Ovary (tissue), 9 donors: Measurements from ENCODE around the gene LIMK2. TPM values are rescaled to one million over a fixed set of nuclear protein-coding genes. Genes with fewer than 3 reads are reported as not detected.

Experiments
- DNase-seq, 5 donors: peaks; one replicate each; pipeline ENCODE4 v3.0.0-alpha.2; 2019 to 2020
- H3K27ac ChIP-seq, 2 donors: fragments of 200-600 bp; one replicate each; pipeline versions ENCODE4 v1.5.1 to v1.8.0; 2019 to 2022
- H3K27me3 ChIP-seq: fragments of 200-600 bp; one replicate; pipeline ENCODE4 v1.8.0; 2022
- H3K36me3 ChIP-seq: fragments of 200-600 bp; sonication (generic); one replicate; pipeline ENCODE4 v1.5.1; 2019
- H3K4me1 ChIP-seq: one replicate; pipeline ENCODE4 v1.8.1; 2013; ENCODE audit warnings: mild to moderate bottlenecking, moderate library complexity; ENCODE audit not compliant: insufficient read depth
- H3K4me3 ChIP-seq: fragments of 200-600 bp; sonication (generic); one replicate; pipeline ENCODE4 v1.5.1; 2017
- H3K9me3 ChIP-seq, 2 donors: fragments of 200-600 bp in 1 of 2; sonication (generic) in 1 of 2; one replicate each; pipeline versions ENCODE4 v1.5.1 to v1.8.1; 2013 to 2019; ENCODE audit warnings: mild to moderate bottlenecking in 1 of 2, moderate library complexity in 1 of 2
- EP300 ChIP-seq: sonication (generic); formaldehyde crosslinking; IDR thresholded peaks from one replicate; pipeline ENCODE4 v1.6.1; 2017; ENCODE audit warnings: antibody characterized with exemption
- POLR2A ChIP-seq: fragments of 450-650 bp; IDR thresholded peaks from one replicate; pipeline ENCODE4 v1.6.1; 2017; ENCODE audit warnings: antibody characterized with exemption, mild to moderate bottlenecking, moderate library complexity
- WGBS, 3 donors: extraction: QIAGEN DNeasy Blood & Tissue Kit in 1 of 3; methylation state at CpG; one replicate each; pipeline versions ENCODE4 v1.1.5 to v1.1.7; 2013 to 2017; 5-methylcytosine and 5-hydroxymethylcytosine counted together
- intact Hi-C, 4 donors: fragments of 100-400 bp; cut with DNase I; formaldehyde crosslinking; loops; one replicate each; pipeline versions ENCODE4 v1.11.0 to v1.15.1; 2022 to 2023
- polyA plus RNA-seq, 2 donors: library from polyadenylated mRNA; stranded (reverse); fragments of 200-250 nt in 1 of 2; fragments of 350-450 nt in 1 of 2; fragmentation: Illumina TruSeq in 1 of 2; extraction: RNeasy Lipid Tissue Mini Kit (QIAGEN cat#74804) in 1 of 2; gene quantifications; one replicate each; pipeline ENCODE4 v1.2.3, GENCODE V29; 2013 to 2014
- total RNA-seq, 7 donors: library from RNA; depleted of rRNA in 2 of 7; stranded (reverse); fragments of >200 nt in 2 of 7; fragmentation: NEBNext Ultra II Directional in 3 of 7; extraction: Animal tissue kit (Norgen Biotek cat#: 25700) in 3 of 7; gene quantifications; one replicate each; pipeline versions ENCODE4 v1.1.0 to v1.2.4, GENCODE V29; 2016 to 2023
- TF ChIP-seq, protein P1 (sequence below), 3 donors: fragments of 450-650 bp in 2 of 3; fragments of 200-600 bp in 1 of 3; IDR thresholded peaks; one replicate each; pipeline versions ENCODE4 v1.5.1 to v1.8.0; 2016 to 2022; ENCODE audit warnings: antibody characterized with exemption in 3 of 3, mild to moderate bottlenecking in 1 of 3
- donor health status: DM: no; HTN: no; CAD: no; lungs with moderate emphysema.
- donor health status: DM: no; HTN: no; CAD: no.
- donor health status: Bipolar disorder and iron deficiency.
- donor health status: DM: yes; HTN: yes; CAD: no.
- donor health status: DM: no; HTN: no; CAD: no.
- donor health status: DM: yes; HTN: yes; CAD: no.

Gene LIMK2
- total and polyA plus RNA-seq, 9 donors, result 19.0 to 63.7 (median 33.9) TPM

DNA sequence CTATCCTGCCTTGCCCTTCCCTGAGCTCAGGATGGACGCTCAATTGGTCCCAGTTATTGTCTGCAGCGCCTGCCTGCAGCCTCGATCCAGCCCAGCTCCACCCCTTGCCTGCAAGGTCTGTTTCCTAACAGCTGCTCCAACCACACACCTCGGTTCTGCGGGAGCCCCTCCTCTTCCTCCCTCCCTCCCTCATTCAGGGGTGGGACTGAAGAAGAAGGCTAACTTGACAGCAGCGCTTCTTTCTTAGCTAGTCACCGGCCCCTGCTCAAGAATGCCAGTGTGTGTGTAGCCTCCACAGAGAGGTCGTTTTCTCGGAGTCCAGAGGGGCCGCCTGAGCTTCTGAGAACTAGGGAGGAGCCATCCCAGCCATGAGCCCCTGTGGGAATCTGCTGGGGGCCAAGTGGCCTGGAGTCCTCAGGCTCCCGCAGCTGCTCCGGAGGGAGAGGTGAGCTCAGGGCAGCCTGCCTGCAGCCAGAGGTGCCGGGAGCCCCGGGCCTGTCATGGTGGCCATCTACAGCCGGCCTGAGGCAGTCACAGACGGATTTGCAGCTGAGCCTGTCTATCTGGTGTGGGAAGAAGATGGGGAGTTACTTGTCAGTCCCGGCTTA, 36.1 kb downstream of the LIMK2 start:
- Histone ChIP-seq H3K27ac (peak overlapping the region; percentile 9 to 56), H3K36me3 (no peaks in the 10 kb centered on the region), H3K4me1 (peaks cover 11% of the 10 kb centered on the region), H3K9me3 (no peaks in the 10 kb centered on the region), H3K27me3 (no peaks in the 10 kb centered on the region), H3K4me3 (peak overlapping the region; percentile 50)
- TF ChIP-seq EP300 (no peak), POLR2A (peak; percentile 34)
- TF ChIP-seq, protein P1, sequence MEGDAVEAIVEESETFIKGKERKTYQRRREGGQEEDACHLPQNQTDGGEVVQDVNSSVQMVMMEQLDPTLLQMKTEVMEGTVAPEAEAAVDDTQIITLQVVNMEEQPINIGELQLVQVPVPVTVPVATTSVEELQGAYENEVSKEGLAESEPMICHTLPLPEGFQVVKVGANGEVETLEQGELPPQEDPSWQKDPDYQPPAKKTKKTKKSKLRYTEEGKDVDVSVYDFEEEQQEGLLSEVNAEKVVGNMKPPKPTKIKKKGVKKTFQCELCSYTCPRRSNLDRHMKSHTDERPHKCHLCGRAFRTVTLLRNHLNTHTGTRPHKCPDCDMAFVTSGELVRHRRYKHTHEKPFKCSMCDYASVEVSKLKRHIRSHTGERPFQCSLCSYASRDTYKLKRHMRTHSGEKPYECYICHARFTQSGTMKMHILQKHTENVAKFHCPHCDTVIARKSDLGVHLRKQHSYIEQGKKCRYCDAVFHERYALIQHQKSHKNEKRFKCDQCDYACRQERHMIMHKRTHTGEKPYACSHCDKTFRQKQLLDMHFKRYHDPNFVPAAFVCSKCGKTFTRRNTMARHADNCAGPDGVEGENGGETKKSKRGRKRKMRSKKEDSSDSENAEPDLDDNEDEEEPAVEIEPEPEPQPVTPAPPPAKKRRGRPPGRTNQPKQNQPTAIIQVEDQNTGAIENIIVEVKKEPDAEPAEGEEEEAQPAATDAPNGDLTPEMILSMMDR (IDR thresholded peaks at IDR 0.05), result no peak
- intact Hi-C loops, result no loop called here
- WGBS, 3 donors, result 5 to 10% (median 8%) methylated on average over 17 of the region's 17 CpGs
- peak; percentile 76 to 83 (median 80) for DNase-seq

- peak in 4 of 5 donors; percentile 38 to 68 (median 48) for DNase-seq
- 29 to 32% (median 31%) methylated on average over 9 of the region's 9 CpGs for WGBS, 3 donors
- Histone ChIP-seq H3K27me3 (no peaks in the 10 kb centered on the region), H3K4me3 (peak overlapping the region; percentile 50), H3K4me1 (peaks cover 11% of the 10 kb centered on the region), H3K27ac (peak overlapping the region; percentile 9 to 56), H3K36me3 (no peaks in the 10 kb centered on the region), H3K9me3 (no peaks in the 10 kb centered on the region)
- intact Hi-C loops, result no loop called here
- TF ChIP-seq EP300, result no peak
- TF ChIP-seq, protein P1 (IDR thresholded peaks at IDR 0.05), result no peak
- no peak for TF ChIP-seq POLR2A
Observed at GRCh38 chr22:31248965-31249958, 37.2 kb downstream of the LIMK2 start.

GRCh38 chr22:31250740-31251600, 38.9 kb downstream of the LIMK2 start:
- Histone ChIP-seq H3K27ac (no peak overlapping the region), H3K9me3 (no peaks in the 10 kb centered on the region), H3K36me3 (no peaks in the 10 kb centered on the region), H3K4me1 (peaks cover 11% of the 10 kb centered on the region), H3K4me3 (no peak overlapping the region), H3K27me3 (no peaks in the 10 kb centered on the region)
- DNase-seq, result no peak
- 74 to 86% (median 76%) methylated on average over 4 of the region's 4 CpGs for WGBS, 3 donors
- no peak for TF ChIP-seq POLR2A
- TF ChIP-seq, protein P1 (IDR thresholded peaks at IDR 0.05), result no peak
- TF ChIP-seq EP300, result no peak
- intact Hi-C loops, result no loop called here

- no peak for TF ChIP-seq EP300
- TF ChIP-seq POLR2A, result no peak
- TF ChIP-seq, protein P1 (IDR thresholded peaks at IDR 0.05), result no peak
- Histone ChIP-seq H3K27ac (no peak overlapping the region), H3K4me3 (no peak overlapping the region), H3K9me3 (no peaks in the 10 kb centered on the region), H3K36me3 (no peaks in the 10 kb centered on the region), H3K4me1 (peaks cover 9% of the 10 kb centered on the region), H3K27me3 (no peaks in the 10 kb centered on the region)
- 84 to 96% (median 90%) methylated on average over 4 of the region's 4 CpGs for WGBS, 3 donors
- intact Hi-C loops, result no loop called here
- DNase-seq, result no peak
Observed at GRCh38 chr22:31253949-31254348, 41.9 kb downstream of the LIMK2 start.
